H1 (cell line): ENCODE measurements around the gene ZGLP1. TPM values are rescaled to one million over a fixed set of nuclear protein-coding genes. Genes with fewer than 3 reads are reported as not detected.

Experiments used
- CTCF ChIA-PET: fragments of 300-600 bp; sonication (Branson Sonifier 250); formaldehyde crosslinking; loops from one replicate; lab custom pipeline; 2021; ENCODE audit not compliant: partially characterized antibody; lab: Charles Lee
- POLR2A ChIA-PET: fragments of 300-600 bp; sonication (Branson Sonifier 250); formaldehyde crosslinking; loops from one replicate; lab custom pipeline; 2021; ENCODE audit warnings: inconsistent platforms; ENCODE audit not compliant: partially characterized antibody; lab: Charles Lee
- DNase-seq, 2 experiments: peaks; one replicate each; pipeline versions ENCODE4 v3.0.0 to v3.0.0-alpha.2; 2010 to 2022; ENCODE audit warnings: low spot score in 2 of 2, low read depth in 1 of 2, mixed read lengths in 1 of 2
- FAIRE-seq: peaks from 2 replicates; lab custom pipeline; 2011; peaks lifted over from hg19 to GRCh38; lab: Jason Lieb, UNC
- H2AFZ ChIP-seq: 2 replicates; pipeline ENCODE4 v1.8.1; 2012; ENCODE audit warnings: low read length, inconsistent platforms
- H2AK5ac ChIP-seq: 2 replicates; pipeline ENCODE4 v1.6.1; 2013; ENCODE audit warnings: low read depth, low read length
- H2BK120ac ChIP-seq: replicated peaks from 2 replicates; pipeline ENCODE3; 2013; ENCODE audit warnings: low read depth, low read length, inconsistent platforms
- H2BK12ac ChIP-seq: 2 replicates; pipeline ENCODE4 v1.6.1; 2013; ENCODE audit warnings: low read depth, low read length
- H2BK15ac ChIP-seq: 2 replicates; pipeline ENCODE4 v1.6.1; 2013; ENCODE audit warnings: low read length
- H2BK20ac ChIP-seq: 2 replicates; pipeline ENCODE4 v1.6.1; 2013; ENCODE audit warnings: low read length
- H2BK5ac ChIP-seq: 2 replicates; pipeline ENCODE4 v1.6.1; 2013; ENCODE audit warnings: low read depth, low read length
- H3K14ac ChIP-seq: 2 replicates; pipeline ENCODE4 v1.6.1; 2013; ENCODE audit warnings: inconsistent platforms; ENCODE audit not compliant: insufficient read length
- H3K18ac ChIP-seq: 2 replicates; pipeline ENCODE4 v1.6.1; 2013; ENCODE audit warnings: low read length; ENCODE audit errors: extremely low read depth
- H3K23ac ChIP-seq: 2 replicates; pipeline ENCODE4 v1.6.1; 2013; ENCODE audit warnings: inconsistent platforms; ENCODE audit not compliant: insufficient read length
- H3K23me2 ChIP-seq: 2 replicates; pipeline ENCODE4 v1.6.1; 2013; ENCODE audit warnings: low read depth, low read length
- H3K27ac ChIP-seq: 2 replicates; pipeline ENCODE4 v1.6.1; 2011; ENCODE audit warnings: low read depth, low read length, inconsistent platforms
- H3K27me3 ChIP-seq, 4 experiments: replicated peaks in 1 of 4; 1 replicate in 1 of 4; 2 replicates in 3 of 4; pipeline versions ENCODE4 v1.6.1 to v1.8.1; 2011 to 2013; ENCODE audit warnings: low read length in 3 of 4, mild to moderate bottlenecking in 3 of 4, inconsistent platforms in 2 of 4, mixed read lengths in 2 of 4, moderate library complexity in 1 of 4; ENCODE audit not compliant: control insufficient read depth in 3 of 4, insufficient read depth in 3 of 4; ENCODE audit errors: extremely low read depth in 1 of 4
- H3K36me3 ChIP-seq, 4 experiments: 2 replicates each; pipeline versions ENCODE4 v1.6.1 to v1.8.1; 2011 to 2013; ENCODE audit warnings: mild to moderate bottlenecking in 4 of 4, low read length in 3 of 4, moderate library complexity in 2 of 4, control low read depth in 1 of 4, inconsistent platforms in 1 of 4; ENCODE audit not compliant: insufficient read depth in 4 of 4, control insufficient read depth in 2 of 4
- H3K4ac ChIP-seq: replicated peaks from 2 replicates; pipeline ENCODE3; 2013; ENCODE audit warnings: low read length, low read depth, mixed read lengths, inconsistent platforms; ENCODE audit not compliant: insufficient read length
- H3K4me1 ChIP-seq, 4 experiments: replicated peaks in 1 of 4; 1 replicate in 1 of 4; 2 replicates in 3 of 4; pipeline versions ENCODE4 v1.6.1 to v1.8.1; 2011 to 2013; ENCODE audit warnings: low read length in 3 of 4, inconsistent platforms in 2 of 4, mixed read lengths in 1 of 4; ENCODE audit not compliant: insufficient read depth in 4 of 4, control insufficient read depth in 3 of 4
- H3K4me2 ChIP-seq, 2 experiments: 2 replicates each; pipeline versions ENCODE4 v1.6.1 to v1.8.1; 2011 to 2013; ENCODE audit warnings: low read depth in 2 of 2, low read length in 2 of 2, control low read depth in 1 of 2, inconsistent platforms in 1 of 2, mild to moderate bottlenecking in 1 of 2; ENCODE audit not compliant: insufficient read depth in 1 of 2
- H3K4me3 ChIP-seq, 4 experiments: fragments of 200-600, 300-600 bp in 1 of 4; sonication (generic), shearing (Covaris generic), sonication (Bioruptor Twin) in 1 of 4; 2 replicates each; pipeline versions ENCODE4 v1.5.1 to v1.8.1; 2011 to 2016; ENCODE audit warnings: low read length in 4 of 4, low read depth in 3 of 4, control low read depth in 2 of 4, inconsistent platforms in 2 of 4, mild to moderate bottlenecking in 2 of 4, mixed read lengths in 1 of 4, moderate library complexity in 1 of 4; ENCODE audit not compliant: insufficient read depth in 2 of 4; ENCODE audit errors: extremely low read depth in 1 of 4
- H3K56ac ChIP-seq: replicated peaks from 2 replicates; pipeline ENCODE3; 2013; ENCODE audit warnings: low read depth, mild to moderate bottlenecking, mixed read lengths, low read length, inconsistent platforms; ENCODE audit not compliant: insufficient read length
- H3K79me1 ChIP-seq: 2 replicates; pipeline ENCODE4 v1.6.1; 2013; ENCODE audit warnings: low read depth, low read length, control low read depth
- H3K79me2 ChIP-seq, 2 experiments: 2 replicates each; pipeline versions ENCODE4 v1.6.1 to v1.8.1; 2012 to 2013; ENCODE audit warnings: low read length in 2 of 2, mild to moderate bottlenecking in 2 of 2, inconsistent platforms in 1 of 2; ENCODE audit not compliant: insufficient read depth in 2 of 2, control insufficient read depth in 1 of 2
- H3K9ac ChIP-seq, 4 experiments: replicated peaks in 1 of 4; 1 replicate in 1 of 4; 2 replicates in 3 of 4; pipeline versions ENCODE4 v1.6.1 to v1.8.1; 2011 to 2013; ENCODE audit warnings: low read depth in 3 of 4, low read length in 3 of 4, control low read depth in 2 of 4, mild to moderate bottlenecking in 2 of 4, moderate library complexity in 2 of 4, inconsistent platforms in 1 of 4; ENCODE audit errors: extremely low read depth in 1 of 4
- H3K9me3 ChIP-seq, 2 experiments: 2 replicates each; pipeline versions ENCODE4 v1.6.1 to v1.8.1; 2012 to 2013; ENCODE audit warnings: mild to moderate bottlenecking in 2 of 2, moderate library complexity in 2 of 2, control low read depth in 1 of 2, inconsistent platforms in 1 of 2, low read depth in 1 of 2, low read length in 1 of 2, mixed read lengths in 1 of 2; ENCODE audit not compliant: insufficient read depth in 2 of 2
- H4K20me1 ChIP-seq, 2 experiments: replicated peaks in 1 of 2; 2 replicates each; pipeline versions ENCODE3 to v1.8.1; 2011 to 2013; ENCODE audit warnings: inconsistent platforms in 2 of 2, low read length in 2 of 2, mild to moderate bottlenecking in 1 of 2; ENCODE audit not compliant: insufficient read depth in 2 of 2, control insufficient read depth in 1 of 2
- H4K5ac ChIP-seq: 2 replicates; pipeline ENCODE4 v1.6.1; 2013; ENCODE audit warnings: low read length, low read depth, mixed read lengths, inconsistent platforms; ENCODE audit not compliant: insufficient read length
- H4K8ac ChIP-seq: 2 replicates; pipeline ENCODE4 v1.8.0; 2013; ENCODE audit warnings: mild to moderate bottlenecking, moderate library complexity, low read length, inconsistent platforms; ENCODE audit not compliant: insufficient read depth; ENCODE audit errors: extremely low read depth
- H4K91ac ChIP-seq: replicated peaks from 2 replicates; pipeline ENCODE3; 2013; ENCODE audit warnings: low read length, mixed read lengths, inconsistent platforms; ENCODE audit not compliant: insufficient read length
- JUND ChIP-seq: IDR thresholded peaks from 2 replicates; pipeline ENCODE4 v1.6.1; 2011; ENCODE audit warnings: mild to moderate bottlenecking, improper control_type of control experiment, low read length
- POLR2AphosphoS5 ChIP-seq: IDR thresholded peaks from 2 replicates; pipeline ENCODE4 v1.6.1; 2011; ENCODE audit warnings: low read depth, low read length
- WGBS, 2 experiments: shearing (Covaris generic) in 1 of 2; methylation state at CpG; one replicate each; pipeline versions ENCODE4 v1.1.6 to v1.1.7; 2013 to 2015; ENCODE audit warnings: low lambda C conversion rate in 2 of 2, mixed read lengths in 2 of 2, inconsistent platforms in 1 of 2, low coverage in 1 of 2, missing lambda C conversion rate in 1 of 2; ENCODE audit not compliant: insufficient replicate concordance in 2 of 2, insufficient coverage in 1 of 2, insufficient read length in 1 of 2; ENCODE audit errors: extremely low coverage in 1 of 2, missing lambda C conversion rate in 1 of 2; 5-methylcytosine and 5-hydroxymethylcytosine counted together
- polyA plus RNA-seq, 7 experiments: library from polyadenylated mRNA; depleted of rRNA in 3 of 7; stranded (reverse) in 5 of 7; unstranded in 2 of 7; fragments of >200 nt in 5 of 7; fragments of 200-250 nt in 2 of 7; gene quantifications; 1 replicate in 5 of 7; 2 replicates in 1 of 7; 4 replicates in 1 of 7; pipeline versions ENCODE4 v1.2.1 to v1.2.3, GENCODE V29; 2011 to 2013; ENCODE audit warnings: missing spikeins in 2 of 7, mixed read lengths in 2 of 7
- total RNA-seq: library from RNA; stranded (reverse); fragmentation: NEBNext Ultra II Directional; extraction: Animal tissue kit (Norgen Biotek cat#: 25700); gene quantifications from 2 replicates; pipeline ENCODE4 v1.2.1, GENCODE V29; 2021

ZGLP1 gene
- total and polyA plus RNA-seq, 2 of the 8 experiments (the other 6 are each of a cell fraction or from before 2014, with no cell fraction given), result 4.2 to 5.1 TPM

- no peak overlapping the region for H2BK20ac ChIP-seq
- POLR2A ChIA-PET, result interaction anchor here (1.1 to 11.4 kb wide), 5 partner anchors 11 to 53 kb away, joined by 3 to 104 read pairs (median 6); partner anchors contain the start of genes ICAM5 and RAVER1
- no peaks in the 10 kb centered on the region for H3K4me1 ChIP-seq
- no peak overlapping the region for H3K23ac ChIP-seq
- H3K27me3 ChIP-seq, result no peaks in the 10 kb centered on the region; a peak in 1 of 7 replicates
- no peak overlapping the region for H4K8ac ChIP-seq
- no peak overlapping the region for H3K4ac ChIP-seq
- peaks cover 26 to 77% (median 60%) of the 10 kb centered on the region in 4 experiments for H3K36me3 ChIP-seq
- H2AK5ac ChIP-seq, result no peak overlapping the region
- H2BK120ac ChIP-seq, result no peak overlapping the region
- DNase-seq, result no peak
- H3K79me2 ChIP-seq, result no peaks in the 10 kb centered on the region
- H3K4me2 ChIP-seq, result no peak overlapping the region
- no peak overlapping the region for H3K56ac ChIP-seq
- H3K4me3 ChIP-seq, result no peak overlapping the region
- H3K23me2 ChIP-seq, result no peaks in the 10 kb centered on the region; the same call in 1 of the 2 replicates
- WGBS, 2 experiments, result 91% methylated on average over 16 of the region's 19 CpGs; no CpG with 5 or more reads in 1 of the 2 experiments
- no peak overlapping the region for H3K27ac ChIP-seq
- no peak overlapping the region for H2BK15ac ChIP-seq
- H4K5ac ChIP-seq, result no peak overlapping the region
- no peak overlapping the region for H2BK12ac ChIP-seq
- no peak overlapping the region for H2AFZ ChIP-seq
- CTCF ChIA-PET, result interaction anchor here (0.5 to 2.4 kb wide), 8 partner anchors 10 to 67 kb away, joined by 3 to 13 read pairs (median 4); no protein-coding TSS in a partner anchor
- no peak overlapping the region for H4K91ac ChIP-seq
- no peaks in the 10 kb centered on the region for H3K79me1 ChIP-seq
- FAIRE-seq, result no peak
- TF ChIP-seq JUND (no peak), POLR2AphosphoS5 (0 out of 2 replicates have a peak, but pooled peaks have one; percentile 31)
- H3K9ac ChIP-seq, result no peak overlapping the region
- H3K14ac ChIP-seq, result no peak overlapping the region
- no peak overlapping the region for H3K18ac ChIP-seq
- H2BK5ac ChIP-seq, result no peak overlapping the region
- no peaks in the 10 kb centered on the region for H3K9me3 ChIP-seq
- H4K20me1 ChIP-seq, result peaks cover 0 to 15% of the 10 kb centered on the region in 2 experiments
Measured at GRCh38 chr19:10321874-10322835, 12.5 kb upstream of the ZGLP1 start.
